GM13977 (cell line): ENCODE data around the gene CALHM5.

Experiments used
- DNase-seq: peaks from one replicate; pipeline ENCODE4 v3.0.0; 2012; ENCODE audit warnings: low spot score
- in situ Hi-C: fragments of 300-500 bp; cut with MboI; formaldehyde crosslinking; loops from one replicate; pipeline ENCODE4 v1.12.0; 2022; ENCODE audit warnings: low sequenced_read_pairs, low pct_unique_long_range_greater_than_20kb, mixed read lengths, inconsistent platforms; ENCODE audit not compliant: unreplicated experiment
- TF ChIP-seq, protein P1 (sequence below): IDR thresholded peaks from 2 replicates; pipeline ENCODE4 v1.5.1; 2012; ENCODE audit warnings: mild to moderate bottlenecking, control low read depth; ENCODE audit not compliant: insufficient read depth; ENCODE audit errors: extremely low read depth, missing control alignments

The CALHM5 gene

DNA sequence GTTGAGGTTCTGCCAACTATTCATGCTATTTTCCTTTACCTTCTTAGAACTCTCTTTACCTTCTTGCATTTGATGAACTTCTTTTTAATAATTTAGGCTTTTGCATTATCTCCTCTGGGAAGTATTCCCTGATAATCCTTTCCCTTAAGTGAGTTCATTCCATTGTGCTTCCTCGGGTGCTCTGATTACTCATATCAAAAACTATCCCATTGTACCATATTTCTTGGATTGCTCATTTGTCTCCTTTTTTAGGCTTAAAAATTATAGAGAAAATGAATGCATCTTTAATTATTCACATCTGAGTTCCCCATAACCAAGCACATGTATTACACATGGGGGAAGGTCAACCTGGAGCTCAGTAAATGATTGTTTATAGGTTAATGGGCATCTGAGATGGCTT lies 44.6 kb downstream of the CALHM5 start:
- in situ Hi-C loops: no loop called here
- DNase-seq: no peak
- TF ChIP-seq, protein P1, sequence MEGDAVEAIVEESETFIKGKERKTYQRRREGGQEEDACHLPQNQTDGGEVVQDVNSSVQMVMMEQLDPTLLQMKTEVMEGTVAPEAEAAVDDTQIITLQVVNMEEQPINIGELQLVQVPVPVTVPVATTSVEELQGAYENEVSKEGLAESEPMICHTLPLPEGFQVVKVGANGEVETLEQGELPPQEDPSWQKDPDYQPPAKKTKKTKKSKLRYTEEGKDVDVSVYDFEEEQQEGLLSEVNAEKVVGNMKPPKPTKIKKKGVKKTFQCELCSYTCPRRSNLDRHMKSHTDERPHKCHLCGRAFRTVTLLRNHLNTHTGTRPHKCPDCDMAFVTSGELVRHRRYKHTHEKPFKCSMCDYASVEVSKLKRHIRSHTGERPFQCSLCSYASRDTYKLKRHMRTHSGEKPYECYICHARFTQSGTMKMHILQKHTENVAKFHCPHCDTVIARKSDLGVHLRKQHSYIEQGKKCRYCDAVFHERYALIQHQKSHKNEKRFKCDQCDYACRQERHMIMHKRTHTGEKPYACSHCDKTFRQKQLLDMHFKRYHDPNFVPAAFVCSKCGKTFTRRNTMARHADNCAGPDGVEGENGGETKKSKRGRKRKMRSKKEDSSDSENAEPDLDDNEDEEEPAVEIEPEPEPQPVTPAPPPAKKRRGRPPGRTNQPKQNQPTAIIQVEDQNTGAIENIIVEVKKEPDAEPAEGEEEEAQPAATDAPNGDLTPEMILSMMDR: no peak

DNA sequence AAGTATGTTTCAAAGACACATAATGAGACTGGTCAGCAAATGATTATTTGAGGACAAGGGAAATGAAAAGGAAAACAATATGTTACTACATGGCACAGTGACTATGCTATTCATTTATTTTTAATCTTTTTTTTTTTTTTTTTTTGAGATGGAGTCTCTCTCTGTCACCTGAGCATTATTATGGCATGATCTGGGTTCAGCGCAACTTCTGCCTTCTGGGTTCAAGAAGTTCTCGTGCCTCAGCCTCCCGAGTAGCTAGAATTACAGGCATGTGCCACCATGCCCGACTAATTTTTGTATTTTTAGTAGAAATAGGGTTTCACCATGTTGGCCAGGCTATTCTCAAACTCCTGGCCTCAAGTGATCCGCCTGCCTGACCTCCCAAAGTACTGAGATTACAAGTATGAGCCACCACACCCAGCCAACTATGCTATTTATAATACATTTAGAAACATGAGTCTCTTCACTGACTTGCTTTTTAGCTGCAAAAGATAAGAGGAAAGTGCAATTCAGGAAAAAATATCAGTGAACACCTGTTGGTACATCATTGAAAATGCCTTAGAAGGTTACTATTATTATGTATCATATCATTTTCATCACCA lies 45.5 kb downstream of the CALHM5 start:
- TF ChIP-seq, protein P1: no peak
- in situ Hi-C loops: no loop called here
- DNase-seq: no peak

DNA sequence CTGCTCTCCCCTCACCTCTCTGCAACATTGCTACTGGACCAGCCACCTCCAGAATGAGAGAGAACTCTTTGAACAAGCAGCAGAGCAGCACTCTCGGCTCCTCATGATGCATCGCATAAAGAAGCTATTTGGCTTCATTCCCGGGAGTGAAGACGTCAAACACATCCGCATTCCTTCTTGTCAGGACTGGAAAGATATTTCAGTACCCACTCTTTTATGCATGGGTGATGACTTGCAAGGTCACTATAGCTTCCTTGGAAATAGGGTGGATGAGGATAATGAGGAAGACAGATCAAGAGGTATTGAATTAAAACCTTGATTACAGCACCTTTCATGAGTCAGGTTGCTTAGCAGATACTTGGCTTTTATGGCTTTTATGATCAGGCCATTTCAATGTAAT lies 46.5 kb downstream of the CALHM5 start:
- DNase-seq: no peak

GRCh38 chr6:116560130-116560529 lies 48.7 kb downstream of the CALHM5 start:
- DNase-seq: no peak
- TF ChIP-seq, protein P1: no peak
- in situ Hi-C loops: loop anchor here (10.0 kb wide), 1 partner anchor 295 kb away; no protein-coding TSS in a partner anchor

More for the DNA sequence above, 46.5 kb downstream of the CALHM5 start:
- TF ChIP-seq, protein P1: no peak
- in situ Hi-C loops: no loop called here

GRCh38 chr6:116561377-116562018 lies 50.1 kb downstream of the CALHM5 start:
- in situ Hi-C loops: loop anchor here (10.0 kb wide), 1 partner anchor 297 kb away; no protein-coding TSS in a partner anchor
- TF ChIP-seq, protein P1: peak; percentile 88
- peak; percentile 63 for DNase-seq

GRCh38 chr6:116562019-116562403 lies 50.6 kb downstream of the CALHM5 start:
- TF ChIP-seq, protein P1: no peak
- no peak for DNase-seq
- in situ Hi-C loops: loop anchor here (10.0 kb wide), 1 partner anchor 297 kb away; no protein-coding TSS in a partner anchor
